ENCODE results near the gene CHCHD3.

DNA sequence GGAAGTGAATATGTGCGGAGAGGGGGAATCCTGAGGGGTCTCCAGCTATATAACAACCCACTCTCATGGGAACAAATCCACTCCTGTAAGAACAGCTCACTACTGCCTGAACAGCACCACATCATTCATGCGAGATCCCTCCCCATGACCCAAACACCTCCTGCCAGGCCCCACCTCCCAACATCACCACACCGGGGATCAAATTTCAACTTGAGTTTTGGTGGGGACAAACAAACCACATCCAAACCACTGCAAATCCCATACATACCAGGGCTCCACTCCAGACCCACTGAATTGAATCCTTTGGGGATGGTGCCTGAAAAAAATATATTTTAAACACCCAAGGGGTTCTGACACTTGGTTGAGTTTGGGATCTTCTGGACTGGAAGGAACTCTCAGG lies 324.1 kb downstream of the CHCHD3 start:
- no peak for TF ChIP-seq CTCF (tag by site-specific recombination; IDR thresholded peaks at IDR 0.05)
- TF ChIP-seq HOXA7 (CRISPR knock-in tag; IDR thresholded peaks at IDR 0.05; ENCODE audit: borderline replicate concordance) = no peak
- TF ChIP-seq, protein P1, sequence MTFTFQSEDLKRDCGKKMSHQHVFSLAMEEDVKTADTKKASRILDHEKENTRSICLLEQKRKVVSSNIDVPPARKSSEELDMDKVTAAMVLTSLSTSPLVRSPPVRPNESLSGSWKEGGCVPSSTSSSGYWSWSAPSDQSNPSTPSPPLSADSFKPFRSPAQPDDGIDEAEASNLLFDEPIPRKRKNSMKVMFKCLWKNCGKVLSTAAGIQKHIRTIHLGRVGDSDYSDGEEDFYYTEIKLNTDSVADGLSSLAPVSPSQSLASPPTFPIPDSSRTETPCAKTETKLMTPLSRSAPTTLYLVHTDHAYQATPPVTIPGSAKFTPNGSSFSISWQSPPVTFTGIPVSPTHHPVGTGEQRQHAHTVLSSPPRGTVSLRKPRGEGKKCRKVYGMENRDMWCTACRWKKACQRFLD (tag by site-specific recombination; IDR thresholded peaks at IDR 0.05) = no peak
